Transverse colon (tissue), 4 donors: ENCODE results near the gene UQCR11.

Experiments used
- POLR2A ChIP-seq: fragments of 450-650 bp; IDR thresholded peaks from one replicate; pipeline ENCODE4 v1.6.1; 2016; ENCODE audit warnings: antibody characterized with exemption, mild to moderate bottlenecking, moderate library complexity
- POLR2AphosphoS5 ChIP-seq, 3 donors: sonication (generic); formaldehyde crosslinking; IDR thresholded peaks; one replicate each; pipeline ENCODE4 v1.6.1; 2016; ENCODE audit warnings: antibody characterized with exemption in 3 of 3
- TF ChIP-seq, protein P1 (sequence below), 5 experiments: fragments of 200-600 bp in 3 of 5; fragments of 450-650 bp in 2 of 5; sonication (generic) in 3 of 5; IDR thresholded peaks; 1 replicate in 2 of 5; 2 replicates in 3 of 5; pipeline ENCODE4 v1.5.1; 2016 to 2017; ENCODE audit warnings: antibody characterized with exemption in 5 of 5, inconsistent platforms in 3 of 5, mild to moderate bottlenecking in 2 of 5, moderate library complexity in 1 of 5

DNA sequence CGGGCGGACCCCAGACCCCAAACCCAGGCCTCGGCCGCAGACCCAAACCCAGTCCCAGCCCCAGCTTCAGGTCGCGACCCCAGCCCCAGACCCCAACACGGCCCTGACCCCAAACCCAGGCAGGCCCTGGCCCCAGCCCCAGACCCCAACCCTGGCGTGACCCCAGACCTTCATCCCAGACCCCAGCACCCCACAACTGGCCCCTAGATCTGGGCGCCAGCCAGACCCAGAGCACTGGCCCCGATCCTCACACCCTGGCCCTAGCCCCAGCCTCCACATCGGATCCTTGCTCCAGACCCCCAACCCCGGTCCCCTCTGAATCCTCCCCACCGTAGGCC is 20.1 kb downstream of the UQCR11 start:
- TF ChIP-seq POLR2AphosphoS5 (IDR thresholded peaks at IDR 0.05), result no peak
- TF ChIP-seq POLR2A, result no peak
- TF ChIP-seq, protein P1, sequence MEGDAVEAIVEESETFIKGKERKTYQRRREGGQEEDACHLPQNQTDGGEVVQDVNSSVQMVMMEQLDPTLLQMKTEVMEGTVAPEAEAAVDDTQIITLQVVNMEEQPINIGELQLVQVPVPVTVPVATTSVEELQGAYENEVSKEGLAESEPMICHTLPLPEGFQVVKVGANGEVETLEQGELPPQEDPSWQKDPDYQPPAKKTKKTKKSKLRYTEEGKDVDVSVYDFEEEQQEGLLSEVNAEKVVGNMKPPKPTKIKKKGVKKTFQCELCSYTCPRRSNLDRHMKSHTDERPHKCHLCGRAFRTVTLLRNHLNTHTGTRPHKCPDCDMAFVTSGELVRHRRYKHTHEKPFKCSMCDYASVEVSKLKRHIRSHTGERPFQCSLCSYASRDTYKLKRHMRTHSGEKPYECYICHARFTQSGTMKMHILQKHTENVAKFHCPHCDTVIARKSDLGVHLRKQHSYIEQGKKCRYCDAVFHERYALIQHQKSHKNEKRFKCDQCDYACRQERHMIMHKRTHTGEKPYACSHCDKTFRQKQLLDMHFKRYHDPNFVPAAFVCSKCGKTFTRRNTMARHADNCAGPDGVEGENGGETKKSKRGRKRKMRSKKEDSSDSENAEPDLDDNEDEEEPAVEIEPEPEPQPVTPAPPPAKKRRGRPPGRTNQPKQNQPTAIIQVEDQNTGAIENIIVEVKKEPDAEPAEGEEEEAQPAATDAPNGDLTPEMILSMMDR (IDR thresholded peaks at IDR 0.05), result no peak
